ENCODE results near the gene MCTP1.
"Not testable (repeated sequence)": the region's sequence is repeated elsewhere in the genome, so short reads cannot be mapped to it uniquely, and the experiment has no call there.

The MCTP1 gene

GRCh38 chr5:95251185-95251584, 33.7 kb downstream of the MCTP1 start:
- DNase-seq = no peak

GRCh38 chr5:95244479-95244878, 40.4 kb downstream of the MCTP1 start:
- no peak for DNase-seq

- DNase-seq = no peak
Observed at GRCh38 chr5:95241635-95242034, 43.3 kb downstream of the MCTP1 start.

- DNase-seq = no peak
Observed at GRCh38 chr5:95241161-95241560, 43.7 kb downstream of the MCTP1 start.

- no peak for DNase-seq
Observed at GRCh38 chr5:95238560-95239325, 46.2 kb downstream of the MCTP1 start.

- no peak for DNase-seq
Observed at GRCh38 chr5:95237324-95237723, 47.6 kb downstream of the MCTP1 start.

- DNase-seq = no peak
Observed at GRCh38 chr5:95235439-95235982, 49.4 kb downstream of the MCTP1 start.

- no peak for DNase-seq
Observed at GRCh38 chr5:95229646-95230045, 55.2 kb downstream of the MCTP1 start.

GRCh38 chr5:95224701-95225459, 60.0 kb downstream of the MCTP1 start:
- DNase-seq = no peak

GRCh38 chr5:95223566-95224258, 61.2 kb downstream of the MCTP1 start:
- DNase-seq = no peak

GRCh38 chr5:95222836-95223235, 62.1 kb downstream of the MCTP1 start:
- DNase-seq = no peak

- no peak for DNase-seq
Observed at GRCh38 chr5:95221234-95221633, 63.7 kb downstream of the MCTP1 start.

GRCh38 chr5:95220381-95220780, 64.5 kb downstream of the MCTP1 start:
- DNase-seq = no peak

GRCh38 chr5:95219411-95219810, 65.5 kb downstream of the MCTP1 start:
- no peak for DNase-seq

GRCh38 chr5:95217881-95218280, 67.0 kb downstream of the MCTP1 start:
- DNase-seq = no peak

GRCh38 chr5:95217351-95217750, 67.5 kb downstream of the MCTP1 start:
- no peak for DNase-seq

- no peak for DNase-seq
Observed at GRCh38 chr5:95216136-95216955, 68.5 kb downstream of the MCTP1 start.

GRCh38 chr5:95207811-95208210, 77.1 kb downstream of the MCTP1 start:
- DNase-seq = not testable (repeated sequence)

- DNase-seq = no peak
Observed at GRCh38 chr5:95194856-95195255, 90.0 kb downstream of the MCTP1 start.

GRCh38 chr5:95191330-95191729, 93.6 kb downstream of the MCTP1 start:
- DNase-seq = no peak

- DNase-seq = no peak
Observed at GRCh38 chr5:95184924-95185323, 100.0 kb downstream of the MCTP1 start.

- no peak for DNase-seq
Observed at GRCh38 chr5:95181644-95182043, 103.2 kb downstream of the MCTP1 start.

All from activated CD4-positive, CD25-positive, alpha-beta regulatory T cell treated with anti-CD3 and anti-CD28 coated beads, Interleukin-2, amount 50 U/mL, for 72 hours (primary cell).